HepG2 (cell line): ENCODE results near the gene MOG. TPM values are rescaled to one million over a fixed set of nuclear protein-coding genes. Genes with fewer than 3 reads are reported as not detected.

Experiments used
- CBX5 ChIP-seq: sonication (generic); formaldehyde crosslinking; IDR thresholded peaks from 2 replicates; pipeline ENCODE4 v1.4.0; 2020; ENCODE audit warnings: missing genetic modification reagents, borderline replicate concordance
- EP300 ChIP-seq, 3 experiments: sonication (generic) in 1 of 3; formaldehyde crosslinking in 1 of 3; IDR thresholded peaks; 2 replicates each; pipeline versions ENCODE4 v1.5.1 to v1.6.1; 2011 to 2020; ENCODE audit warnings: low read depth in 2 of 3, low read length in 2 of 3, borderline replicate concordance in 1 of 3, improper control_type of control experiment in 1 of 3, mild to moderate bottlenecking in 1 of 3, missing genetic modification reagents in 1 of 3, moderate library complexity in 1 of 3
- HDAC1 ChIP-seq: sonication (generic); formaldehyde crosslinking; IDR thresholded peaks from 2 replicates; pipeline ENCODE4 v1.5.1; 2020; ENCODE audit warnings: mild to moderate bottlenecking, missing genetic modification reagents
- PCBP1 ChIP-seq: fragments of 200-400 bp; formaldehyde crosslinking; IDR thresholded peaks from 2 replicates; pipeline ENCODE4 v1.6.1; 2017; ENCODE audit warnings: mild to moderate bottlenecking, low read depth, low read length, borderline replicate concordance
- TARDBP ChIP-seq: sonication (generic); formaldehyde crosslinking; IDR thresholded peaks from 2 replicates; pipeline ENCODE4 v1.8.0; 2022; ENCODE audit warnings: mild to moderate bottlenecking, missing genetic modification reagents
- ZBTB10 ChIP-seq: sonication (generic); formaldehyde crosslinking; IDR thresholded peaks from 2 replicates; pipeline ENCODE4 v1.4.0; 2020; ENCODE audit warnings: missing genetic modification reagents, borderline replicate concordance
- ZNF75D ChIP-seq: sonication (generic); formaldehyde crosslinking; IDR thresholded peaks from 2 replicates; pipeline ENCODE4 v1.8.1; 2023; ENCODE audit warnings: missing genetic modification reagents, mild to moderate bottlenecking, borderline replicate concordance
- polyA plus RNA-seq, 8 experiments: library from polyadenylated mRNA; depleted of rRNA in 3 of 8; stranded (reverse) in 7 of 8; unstranded in 1 of 8; fragments of >200 nt; fragmentation: Illumina TruSeq in 4 of 8; extraction: Trizol in 4 of 8; gene quantifications; 2 replicates each; pipeline versions ENCODE4 v1.2.1 to v1.2.3, GENCODE V29; 2011 to 2016; ENCODE audit warnings: low read depth in 4 of 8, missing spikeins in 1 of 8, mixed read lengths in 1 of 8; ENCODE audit not compliant: insufficient read depth in 1 of 8
- total RNA-seq, 5 experiments: library from RNA; depleted of rRNA; stranded (reverse); fragments of >200 nt; fragmentation: Illumina TruSeq; extraction: Trizol; gene quantifications; 2 replicates each; pipeline ENCODE4 v1.2.3, GENCODE V29; 2016; ENCODE audit warnings: low read depth in 1 of 5
- TF ChIP-seq, protein P1 (sequence below): sonication (generic); formaldehyde crosslinking; IDR thresholded peaks from 2 replicates; pipeline ENCODE4 v1.4.0; 2020; ENCODE audit warnings: mild to moderate bottlenecking, missing genetic modification reagents, borderline replicate concordance
- TF ChIP-seq, protein P2 (sequence below): sonication (generic); formaldehyde crosslinking; IDR thresholded peaks from 2 replicates; pipeline ENCODE4 v1.5.0; 2020; ENCODE audit warnings: missing genetic modification reagents

The MOG gene
- total and polyA plus RNA-seq, 2 of the 13 experiments (the other 11 are each of a cell fraction or from before 2014, with no cell fraction given), result not detected

GRCh38 chr6:29632789-29633533 is 23.9 kb upstream of the MOG start, which contains the start of gene GABBR1 (continued):
- no peak for TF ChIP-seq CBX5
- TF ChIP-seq, protein P1, sequence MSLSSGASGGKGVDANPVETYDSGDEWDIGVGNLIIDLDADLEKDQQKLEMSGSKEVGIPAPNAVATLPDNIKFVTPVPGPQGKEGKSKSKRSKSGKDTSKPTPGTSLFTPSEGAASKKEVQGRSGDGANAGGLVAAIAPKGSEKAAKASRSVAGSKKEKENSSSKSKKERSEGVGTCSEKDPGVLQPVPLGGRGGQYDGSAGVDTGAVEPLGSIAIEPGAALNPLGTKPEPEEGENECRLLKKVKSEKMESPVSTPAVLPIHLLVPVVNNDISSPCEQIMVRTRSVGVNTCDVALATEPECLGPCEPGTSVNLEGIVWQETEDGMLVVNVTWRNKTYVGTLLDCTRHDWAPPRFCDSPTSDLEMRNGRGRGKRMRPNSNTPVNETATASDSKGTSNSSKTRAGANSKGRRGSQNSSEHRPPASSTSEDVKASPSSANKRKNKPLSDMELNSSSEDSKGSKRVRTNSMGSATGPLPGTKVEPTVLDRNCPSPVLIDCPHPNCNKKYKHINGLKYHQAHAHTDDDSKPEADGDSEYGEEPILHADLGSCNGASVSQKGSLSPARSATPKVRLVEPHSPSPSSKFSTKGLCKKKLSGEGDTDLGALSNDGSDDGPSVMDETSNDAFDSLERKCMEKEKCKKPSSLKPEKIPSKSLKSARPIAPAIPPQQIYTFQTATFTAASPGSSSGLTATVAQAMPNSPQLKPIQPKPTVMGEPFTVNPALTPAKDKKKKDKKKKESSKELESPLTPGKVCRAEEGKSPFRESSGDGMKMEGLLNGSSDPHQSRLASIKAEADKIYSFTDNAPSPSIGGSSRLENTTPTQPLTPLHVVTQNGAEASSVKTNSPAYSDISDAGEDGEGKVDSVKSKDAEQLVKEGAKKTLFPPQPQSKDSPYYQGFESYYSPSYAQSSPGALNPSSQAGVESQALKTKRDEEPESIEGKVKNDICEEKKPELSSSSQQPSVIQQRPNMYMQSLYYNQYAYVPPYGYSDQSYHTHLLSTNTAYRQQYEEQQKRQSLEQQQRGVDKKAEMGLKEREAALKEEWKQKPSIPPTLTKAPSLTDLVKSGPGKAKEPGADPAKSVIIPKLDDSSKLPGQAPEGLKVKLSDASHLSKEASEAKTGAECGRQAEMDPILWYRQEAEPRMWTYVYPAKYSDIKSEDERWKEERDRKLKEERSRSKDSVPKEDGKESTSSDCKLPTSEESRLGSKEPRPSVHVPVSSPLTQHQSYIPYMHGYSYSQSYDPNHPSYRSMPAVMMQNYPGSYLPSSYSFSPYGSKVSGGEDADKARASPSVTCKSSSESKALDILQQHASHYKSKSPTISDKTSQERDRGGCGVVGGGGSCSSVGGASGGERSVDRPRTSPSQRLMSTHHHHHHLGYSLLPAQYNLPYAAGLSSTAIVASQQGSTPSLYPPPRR (CRISPR knock-in tag), result no peak
- TF ChIP-seq HDAC1 (CRISPR knock-in tag), result no peak
- no peak for TF ChIP-seq ZNF75D (CRISPR knock-in tag)
- no peak for TF ChIP-seq ZBTB10 (CRISPR knock-in tag)
- TF ChIP-seq, protein P2, sequence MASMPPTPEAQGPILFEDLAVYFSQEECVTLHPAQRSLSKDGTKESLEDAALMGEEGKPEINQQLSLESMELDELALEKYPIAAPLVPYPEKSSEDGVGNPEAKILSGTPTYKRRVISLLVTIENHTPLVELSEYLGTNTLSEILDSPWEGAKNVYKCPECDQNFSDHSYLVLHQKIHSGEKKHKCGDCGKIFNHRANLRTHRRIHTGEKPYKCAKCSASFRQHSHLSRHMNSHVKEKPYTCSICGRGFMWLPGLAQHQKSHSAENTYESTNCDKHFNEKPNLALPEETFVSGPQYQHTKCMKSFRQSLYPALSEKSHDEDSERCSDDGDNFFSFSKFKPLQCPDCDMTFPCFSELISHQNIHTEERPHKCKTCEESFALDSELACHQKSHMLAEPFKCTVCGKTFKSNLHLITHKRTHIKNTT (CRISPR knock-in tag), result no peak
- no peak for TF ChIP-seq EP300 (IDR thresholded peaks at IDR 0.05; ENCODE audit: low read depth in 2 of 2, low read length in 2 of 2)
- no peak for TF ChIP-seq EP300 (CRISPR knock-in tag; IDR thresholded peaks at IDR 0.05; ENCODE audit: borderline replicate concordance)
- no peak for TF ChIP-seq TARDBP (CRISPR knock-in tag)
- 0 out of 2 replicates have a peak, but pooled peaks have one; percentile 19 for TF ChIP-seq PCBP1
